PC-9 (cell line): ENCODE data around the gene ERP27. TPM values are rescaled to one million over a fixed set of nuclear protein-coding genes. Genes with fewer than 3 reads are reported as not detected.

Source experiments
- BruUV-seq: library from RNA; stranded (reverse); fragments of 400-500 nt; replicated peaks from 2 replicates; lab custom pipeline; 2021; lab: Mats Ljungman, UMichigan
- CTCF ChIA-PET: fragments of 300-600 bp; sonication (Branson Sonifier 250); formaldehyde crosslinking; loops from one replicate; lab custom pipeline; 2022; ENCODE audit warnings: antibody characterized with exemption; lab: Charles Lee
- POLR2A ChIA-PET: fragments of 300-600 bp; sonication (Branson Sonifier 250); formaldehyde crosslinking; loops from one replicate; lab custom pipeline; 2022; ENCODE audit warnings: antibody characterized with exemption; ENCODE audit not compliant: unreplicated experiment; lab: Charles Lee
- DNase-seq, 2 experiments: peaks; one replicate each; pipeline versions ENCODE4 v3.0.0 to v3.0.0-alpha.2; 2015 to 2022; ENCODE audit warnings: mixed read lengths in 1 of 2
- H2AFZ ChIP-seq: fragments of 200-600 bp; sonication (generic); 2 replicates; pipeline ENCODE4 v1.8.1; 2017; ENCODE audit warnings: antibody characterized with exemption
- H3F3A ChIP-seq: fragments of 200-600 bp; sonication (generic); 2 replicates; pipeline ENCODE4 v1.8.1; 2017; ENCODE audit warnings: antibody characterized with exemption, mild to moderate bottlenecking, low read depth; ENCODE audit not compliant: insufficient read depth
- H3K27ac ChIP-seq: fragments of 200-600 bp; sonication (generic); 2 replicates; pipeline ENCODE4 v1.6.1; 2016; ENCODE audit warnings: mixed run types
- H3K27me3 ChIP-seq: fragments of 200-600 bp; sonication (generic); 2 replicates; pipeline ENCODE4 v1.6.1; 2016; ENCODE audit warnings: low read depth, mixed run types; ENCODE audit not compliant: insufficient read depth
- H3K36me3 ChIP-seq: fragments of 200-600 bp; sonication (generic); 2 replicates; pipeline ENCODE4 v1.6.1; 2016; ENCODE audit warnings: low read depth, mixed run types
- H3K4me1 ChIP-seq: fragments of 200-600 bp; sonication (generic); replicated peaks from 2 replicates; pipeline ENCODE4 v1.6.1; 2016; ENCODE audit warnings: mixed run types; ENCODE audit not compliant: insufficient read depth
- H3K4me2 ChIP-seq: fragments of 200-600 bp; sonication (generic); 2 replicates; pipeline ENCODE4 v1.6.1; 2017; ENCODE audit warnings: mixed run types
- H3K4me3 ChIP-seq: fragments of 200-600 bp; sonication (generic); 2 replicates; pipeline ENCODE4 v1.6.1; 2016; ENCODE audit warnings: mixed run types
- H3K79me2 ChIP-seq: fragments of 200-600 bp; sonication (generic); 2 replicates; pipeline ENCODE4 v1.6.1; 2017; ENCODE audit warnings: low read depth, mixed run types
- H3K9me2 ChIP-seq: fragments of 200-600 bp; sonication (generic); 2 replicates; pipeline ENCODE4 v1.8.1; 2017; ENCODE audit warnings: mild to moderate bottlenecking; ENCODE audit not compliant: insufficient read depth
- H3K9me3 ChIP-seq: fragments of 200-600 bp; sonication (generic); 2 replicates; pipeline ENCODE4 v1.8.1; 2016; ENCODE audit warnings: low read depth; ENCODE audit not compliant: insufficient read depth
- H4K20me1 ChIP-seq: fragments of 200-600 bp; sonication (generic); 2 replicates; pipeline ENCODE4 v1.8.1; 2017; ENCODE audit not compliant: insufficient read depth
- CTCF ChIP-seq: fragments of 200-600 bp; sonication (generic); conservative IDR thresholded peaks from 2 replicates; pipeline ENCODE4 v1.6.1; 2017; ENCODE audit warnings: mixed run types, antibody characterized with exemption, mild to moderate bottlenecking, moderate library complexity
- EZH2 ChIP-seq: fragments of 200-600 bp; sonication (generic); IDR thresholded peaks from 2 replicates; pipeline ENCODE4 v1.8.0; 2017; ENCODE audit warnings: antibody characterized with exemption, low read depth
- intact Hi-C: fragments of 100-400 bp; cut with micrococcal nuclease; formaldehyde crosslinking; loops from one replicate; pipeline ENCODE4 v1.10.0; 2022; ENCODE audit not compliant: unreplicated experiment
- total RNA-seq: library from RNA; stranded (reverse); gene quantifications from 2 replicates; pipeline ENCODE4 v1.2.3, GENCODE V29; 2021

Gene ERP27
- total RNA-seq, 1 experiment from 2014 or later, result 33.4 TPM

- Histone ChIP-seq H3K4me2 (no peak overlapping the region), H3K4me1 (peaks cover 42% of the 10 kb centered on the region), H3K9me2 (no peaks in the 10 kb centered on the region), H2AFZ (no peak overlapping the region), H3K4me3 (no peak overlapping the region), H3F3A (peaks cover 6% of the 10 kb centered on the region; the same call in 1 of the 2 replicates), H4K20me1 (no peaks in the 10 kb centered on the region), H3K27me3 (no peaks in the 10 kb centered on the region), H3K9me3 (no peaks in the 10 kb centered on the region), H3K27ac (peak overlapping the region; percentile 30; the same call in 1 of the 2 replicates), H3K79me2 (peaks cover 21% of the 10 kb centered on the region), H3K36me3 (peaks cover 60% of the 10 kb centered on the region)
- POLR2A ChIA-PET, result no interaction called here
- intact Hi-C loops, result no loop called here
- no TSS peak for BruUV-seq
- DNase-seq, result no peak
- TF ChIP-seq CTCF (no peak), EZH2 (no peak)
- CTCF ChIA-PET, result no interaction called here
Observed at GRCh38 chr12:14946861-14947260, 8.5 kb upstream of the ERP27 start.

DNA sequence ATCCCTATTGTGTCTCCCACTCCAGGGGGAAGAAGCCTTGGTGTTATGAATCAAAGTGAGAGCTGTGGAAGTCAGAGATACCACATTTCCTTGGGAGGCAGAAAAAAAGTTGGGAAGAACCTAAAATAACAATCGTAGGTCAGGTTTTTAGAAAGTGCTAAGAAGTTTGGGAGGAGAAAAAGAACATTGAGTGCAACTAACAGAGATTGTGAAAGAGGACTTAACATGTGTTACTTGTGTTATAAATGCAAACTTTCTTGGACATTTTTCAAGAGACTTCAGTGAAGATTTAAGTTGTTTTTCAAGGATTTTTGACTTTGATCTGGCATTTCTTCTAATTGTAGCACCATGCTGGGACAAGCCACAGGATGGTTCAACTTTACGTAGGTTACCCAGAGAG is 7.8 kb upstream of the ERP27 start:
- Histone ChIP-seq H3K79me2 (peaks cover 15% of the 10 kb centered on the region), H4K20me1 (no peaks in the 10 kb centered on the region), H3K4me2 (no peak overlapping the region), H3F3A (no peaks in the 10 kb centered on the region), H3K4me3 (no peak overlapping the region), H2AFZ (no peak overlapping the region), H3K27me3 (no peaks in the 10 kb centered on the region), H3K36me3 (peaks cover 67% of the 10 kb centered on the region), H3K9me2 (no peaks in the 10 kb centered on the region), H3K9me3 (no peaks in the 10 kb centered on the region), H3K4me1 (peaks cover 35% of the 10 kb centered on the region), H3K27ac (no peak overlapping the region)
- POLR2A ChIA-PET, result interaction anchor here (0.7 kb wide), 1 partner anchor 77 kb away, joined by 11 read pairs; no protein-coding TSS in a partner anchor
- BruUV-seq, result no TSS peak
- intact Hi-C loops, result no loop called here
- CTCF ChIA-PET, result no interaction called here
- no peak for TF ChIP-seq CTCF
- no peak for TF ChIP-seq EZH2
- DNase-seq, result no peak

GRCh38 chr12:14942196-14942931 is 4.0 kb upstream of the ERP27 start:
- POLR2A ChIA-PET, result no interaction called here
- intact Hi-C loops, result no loop called here

More at GRCh38 chr12:14942196-14942931, 4.0 kb upstream of the ERP27 start:
- Histone ChIP-seq H3K9me2 (no peaks in the 10 kb centered on the region), H3K79me2 (no peaks in the 10 kb centered on the region), H3K9me3 (no peaks in the 10 kb centered on the region), H4K20me1 (no peaks in the 10 kb centered on the region), H3K4me1 (peaks cover 3% of the 10 kb centered on the region), H2AFZ (no peak overlapping the region), H3F3A (no peaks in the 10 kb centered on the region), H3K27me3 (no peaks in the 10 kb centered on the region), H3K4me2 (no peak overlapping the region), H3K27ac (no peak overlapping the region), H3K4me3 (no peak overlapping the region), H3K36me3 (peaks cover 35% of the 10 kb centered on the region; the same call in 1 of the 2 replicates)
- TSS peak; percentile 47 for BruUV-seq
- no peak for DNase-seq
- TF ChIP-seq EZH2, result no peak
- no peak for TF ChIP-seq CTCF
- CTCF ChIA-PET, result no interaction called here
